Stimulated activated CD4-positive, alpha-beta T cell treated with anti-CD3 and anti-CD28 coated beads, Interleukin-15, amount 100 ng/mL, for 1 hour (primary cell): Measurements from ENCODE around the gene MYO1B.
A peak's percentile ranks its signal among the peaks of the same experiment; 100 is the strongest.

Source experiments
- DNase-seq, 2 donors: peaks; one replicate each; pipeline ENCODE4 v3.0.0-alpha.2; 2020; ENCODE audit warnings: low read depth in 1 of 2, low spot score in 1 of 2

The MYO1B gene

GRCh38 chr2:191245046-191245868 is at the start of gene MYO1B:
TSS of gene MYO1B (plus strand) at chr2:191245404. CDS start at chr2:191276896, 31,492 bp downstream.
- peak in 1 of 2 donors; percentile 47 for DNase-seq

GRCh38 chr2:191197096-191197495 is 48.1 kb upstream of the MYO1B start:
- no peak for DNase-seq

DNA sequence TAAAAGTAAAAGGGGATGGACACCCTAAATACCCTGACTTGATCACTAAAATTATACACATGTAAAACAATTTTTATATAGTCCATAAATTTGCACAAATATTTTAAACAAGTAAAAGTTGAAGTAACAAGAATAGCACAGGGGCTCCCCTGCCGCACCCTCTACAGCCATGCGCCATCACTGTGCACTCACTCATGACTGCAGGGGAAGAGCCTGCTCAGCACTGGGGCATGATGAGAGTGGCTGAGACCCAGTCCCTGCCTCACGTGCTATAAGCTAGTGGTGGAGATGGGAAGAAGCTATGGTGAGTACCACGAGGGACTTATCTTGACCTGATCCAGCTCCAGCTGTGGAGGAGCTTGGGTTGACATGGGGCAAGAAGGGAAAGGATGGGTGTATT is 46.9 kb upstream of the MYO1B start:
- DNase-seq = no peak

DNA sequence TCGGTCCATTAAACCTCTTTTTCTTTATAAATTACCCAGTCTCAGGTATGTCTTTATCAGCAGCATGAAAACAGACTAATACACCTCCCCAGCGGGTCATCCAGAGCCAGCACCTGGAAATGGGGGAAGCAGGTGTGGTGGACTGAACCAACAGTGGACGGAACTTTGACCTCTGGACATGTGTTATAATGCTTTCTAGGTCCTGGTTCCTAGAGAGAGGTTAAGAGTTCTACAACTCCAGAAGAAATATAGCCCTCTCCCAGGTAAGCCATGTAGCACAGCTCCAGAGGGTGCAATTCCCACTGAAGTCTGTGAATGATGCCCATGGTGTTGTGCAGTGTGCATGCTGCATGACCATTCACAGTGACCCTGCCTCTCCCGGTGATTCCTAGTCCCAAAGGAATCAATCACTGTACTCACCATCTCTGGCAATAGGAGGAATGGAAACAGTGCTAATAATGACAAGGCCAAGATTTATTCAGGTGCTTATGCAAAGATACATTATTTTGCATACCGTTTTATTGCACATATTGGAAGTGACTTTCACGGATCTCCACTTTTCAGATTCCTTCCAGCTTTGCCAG is 45.2 kb upstream of the MYO1B start:
- DNase-seq = no peak

- DNase-seq = no peak
These were observed 44.3 kb upstream of the MYO1B start for GRCh38 chr2:191200910-191201309.

- no peak for DNase-seq
These were observed 42.9 kb upstream of the MYO1B start for GRCh38 chr2:191202209-191202721.

DNA sequence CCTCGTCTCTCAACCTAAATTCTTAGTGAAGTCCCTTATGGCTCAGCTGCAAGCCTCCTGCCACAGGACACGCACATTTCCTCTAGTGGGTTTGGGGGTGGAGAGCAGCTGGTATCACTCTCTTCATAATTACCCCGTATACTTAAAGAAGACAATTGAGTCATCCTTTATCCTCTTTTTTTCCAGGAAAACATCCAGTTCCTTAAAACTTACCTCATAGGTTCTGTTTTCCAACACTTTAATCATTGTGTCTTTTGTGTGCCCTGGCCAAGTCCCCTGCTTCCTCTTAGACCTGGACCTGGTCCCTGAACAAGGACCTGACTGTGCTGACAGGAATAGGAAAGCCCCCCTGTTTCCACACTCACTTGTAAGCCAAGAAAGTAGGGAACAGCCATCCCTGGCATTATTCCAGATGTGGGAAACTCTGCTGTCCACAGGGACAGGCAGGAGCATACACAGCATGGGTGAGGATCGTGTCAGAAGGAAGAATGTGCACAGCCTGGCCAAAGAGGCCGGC is 42.3 kb upstream of the MYO1B start:
- DNase-seq = no peak

GRCh38 chr2:191204433-191204832 is 40.8 kb upstream of the MYO1B start:
- no peak for DNase-seq

DNA sequence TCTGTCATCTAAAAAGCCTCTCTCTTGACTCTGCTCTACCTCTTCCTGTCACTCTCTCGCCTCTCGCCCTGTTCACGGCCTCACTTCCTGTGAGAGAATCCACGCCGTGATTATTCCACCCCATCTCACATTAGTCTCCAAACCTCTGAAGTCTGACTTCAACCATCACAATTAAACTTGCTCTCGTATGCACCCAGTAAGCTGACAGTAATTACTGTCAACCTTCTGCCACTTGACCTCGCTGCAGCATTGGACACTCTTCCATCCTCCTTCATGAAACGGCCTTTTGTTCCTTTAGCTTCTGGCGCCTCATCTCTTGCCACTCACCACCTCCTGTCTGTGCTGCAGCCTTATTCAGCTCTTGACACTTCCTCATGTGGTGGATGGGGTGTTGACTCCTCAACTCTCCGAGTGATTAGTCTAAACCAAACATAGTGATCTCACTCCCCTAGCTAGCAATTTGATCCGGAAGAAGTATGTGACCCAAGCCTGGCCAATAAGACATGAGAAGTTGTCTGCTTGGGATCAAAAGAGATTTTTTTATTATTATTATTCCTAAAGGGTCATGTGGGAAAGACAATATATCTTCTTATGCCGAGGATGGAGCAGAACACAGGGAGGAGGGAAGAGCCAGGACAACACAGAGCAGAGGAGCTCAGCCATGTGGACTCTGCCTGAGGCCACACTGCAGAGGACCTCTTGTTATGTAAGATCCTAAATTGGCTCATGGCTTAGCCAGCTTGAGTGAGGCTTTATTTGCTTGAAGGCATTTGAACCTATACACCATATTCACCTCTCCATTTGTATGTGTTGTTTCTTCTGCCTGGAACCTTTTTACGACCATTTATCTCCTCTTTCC is 38.4 kb upstream of the MYO1B start:
- DNase-seq = no peak

DNA sequence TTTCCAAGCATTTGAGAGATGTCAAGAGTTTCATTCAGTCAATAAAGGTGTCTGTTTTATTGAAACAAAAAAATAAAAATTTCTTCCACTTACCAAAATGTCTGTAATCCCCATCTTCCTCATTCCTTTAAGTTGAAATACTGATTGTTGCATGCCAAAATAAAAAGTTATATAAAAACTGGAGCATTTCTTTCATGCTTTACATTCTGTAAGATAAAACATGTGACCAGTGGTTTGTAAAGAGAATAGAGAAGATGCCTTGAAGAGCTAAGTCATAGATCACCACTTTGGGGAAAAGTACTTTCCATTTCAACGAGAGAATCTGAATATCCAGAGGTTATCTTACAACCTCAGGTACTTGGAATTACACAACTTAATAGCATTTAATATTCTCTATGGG is 35.9 kb upstream of the MYO1B start:
- DNase-seq = no peak

GRCh38 chr2:191212119-191212518 is 33.1 kb upstream of the MYO1B start:
- DNase-seq = no peak

GRCh38 chr2:191213333-191213732 is 31.9 kb upstream of the MYO1B start:
- DNase-seq = no peak

- no peak for DNase-seq
These were observed 30.0 kb upstream of the MYO1B start for GRCh38 chr2:191215230-191215629.

DNA sequence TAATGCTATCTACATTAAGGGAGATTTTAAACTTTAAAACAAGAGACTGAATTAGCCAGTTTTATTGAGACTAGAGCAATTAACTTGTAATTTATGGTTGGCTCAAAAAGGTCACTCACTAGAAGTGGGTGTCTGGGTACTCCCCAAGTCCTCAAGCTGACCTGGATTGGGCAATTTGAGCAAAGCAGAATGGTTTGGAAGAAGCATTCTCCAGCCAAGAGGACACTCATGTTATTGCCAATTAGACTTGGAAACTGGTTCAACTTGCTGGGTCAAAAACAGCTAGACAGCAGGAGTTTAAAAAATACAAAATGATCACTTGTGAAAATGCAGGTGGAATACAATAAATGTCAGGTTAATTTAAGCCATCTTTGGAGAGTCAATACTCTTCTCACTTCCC is 29.5 kb upstream of the MYO1B start:
- DNase-seq = no peak

- no peak for DNase-seq
These were observed 27.6 kb upstream of the MYO1B start for GRCh38 chr2:191217580-191217979.

GRCh38 chr2:191218292-191218898 is 26.8 kb upstream of the MYO1B start:
- DNase-seq = no peak

- DNase-seq = no peak
These were observed 24.5 kb upstream of the MYO1B start for GRCh38 chr2:191220671-191221070.

DNA sequence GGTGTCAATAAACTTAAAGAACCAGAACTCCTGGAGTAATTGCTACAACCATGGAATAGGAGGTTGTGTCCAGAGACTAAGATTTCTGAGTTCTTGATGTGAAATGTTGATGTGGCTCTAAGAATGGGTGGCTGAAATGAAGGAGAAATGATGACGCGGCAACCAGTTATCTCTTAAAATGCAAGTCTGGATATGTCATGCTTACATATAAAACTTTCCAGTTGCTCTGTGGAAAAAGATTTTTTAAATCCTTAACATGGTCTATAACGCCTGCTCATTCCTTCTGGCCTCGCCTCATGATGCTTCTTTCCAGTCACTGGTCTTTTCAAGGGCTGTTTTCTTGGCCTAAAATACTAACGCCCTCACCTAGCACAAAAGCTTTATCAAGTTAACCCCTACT is 23.5 kb upstream of the MYO1B start:
- DNase-seq = no peak

DNA sequence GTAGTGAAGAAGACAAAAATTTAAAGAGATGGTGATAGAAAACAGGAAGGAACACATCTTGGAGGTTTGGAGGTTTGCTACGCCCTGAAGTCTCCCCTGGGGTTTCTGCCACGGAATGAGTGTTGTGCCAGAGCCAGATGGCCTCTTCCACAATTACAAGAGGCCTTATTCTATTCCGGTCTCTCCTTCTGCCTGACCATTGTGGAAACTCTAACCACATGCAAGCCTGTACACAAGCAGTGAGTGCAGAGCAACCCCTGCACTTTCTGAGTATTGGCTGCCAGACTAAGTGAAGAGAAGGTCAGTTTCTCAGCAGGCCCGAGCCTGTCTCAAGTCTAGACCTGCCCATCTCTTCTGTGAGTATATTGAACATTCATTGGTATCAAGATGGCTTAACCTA is 22.7 kb upstream of the MYO1B start:
- no peak for DNase-seq

DNA sequence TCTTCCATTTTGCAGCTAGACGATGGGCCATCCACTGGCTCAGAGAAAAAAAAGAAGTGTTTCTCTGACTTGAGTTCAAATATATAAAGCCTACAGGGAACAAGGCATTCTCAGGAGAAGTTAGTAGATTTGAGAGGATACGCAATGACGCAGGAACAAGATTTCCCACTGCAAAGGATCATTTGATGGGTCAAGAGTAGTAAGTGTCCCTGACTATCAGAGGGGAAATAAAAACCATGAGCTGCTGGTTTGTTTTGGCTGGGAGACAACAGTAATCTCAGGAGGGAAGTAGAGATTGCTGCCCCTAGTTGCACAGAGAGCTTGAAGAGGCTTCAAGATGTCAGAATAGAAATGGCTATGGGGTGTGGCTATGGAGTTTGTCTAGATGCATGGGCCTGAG is 22.3 kb upstream of the MYO1B start:
- no peak for DNase-seq

DNA sequence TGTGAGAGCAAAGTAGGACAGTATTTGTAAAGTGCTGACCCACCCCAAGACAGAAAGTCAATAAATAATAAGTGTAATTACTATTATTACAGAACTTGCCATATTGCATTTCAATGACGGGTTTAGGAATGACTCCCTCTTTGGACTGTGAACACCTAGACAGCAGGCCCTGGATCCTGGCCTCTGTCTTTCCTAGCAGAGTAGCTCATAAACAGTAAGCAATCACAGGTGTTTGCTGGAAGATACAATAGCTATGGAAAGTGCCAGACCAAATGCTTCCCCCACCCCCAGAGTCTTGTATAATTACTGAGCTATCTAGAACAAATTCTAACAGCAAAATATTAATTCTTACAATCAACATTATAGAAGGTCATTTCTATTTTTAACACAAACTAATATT is 20.1 kb upstream of the MYO1B start:
- DNase-seq = no peak
